HEK293 (cell line): ENCODE results near the gene PRRG3.

ENCODE experiments used
- CTCF ChIA-PET: fragments of 350-600 bp; formaldehyde crosslinking; extraction: SDS; loops from one replicate; lab custom pipeline; 2021; ENCODE audit warnings: antibody characterized with exemption; lab: Yijun Ruan, JAX
- POLR2A ChIA-PET: fragments of 300-600 bp; formaldehyde crosslinking; extraction: SDS; loops from one replicate; lab custom pipeline; 2020; ENCODE audit warnings: antibody characterized with exemption, inconsistent platforms; lab: Yijun Ruan, JAX
- H3K27ac ChIP-seq: fragments of 200-500 bp; sonication (Bioruptor generic); 2 replicates; pipeline ENCODE4 v1.5.1; 2014; ENCODE audit warnings: low read depth, low read length, control low read depth, inconsistent platforms; ENCODE audit errors: extremely low read depth
- H3K36me3 ChIP-seq, 2 experiments: fragments of 200-500 bp in 1 of 2; sonication (Bioruptor generic) in 1 of 2; 1 replicate in 1 of 2; 2 replicates in 1 of 2; pipeline ENCODE4 v1.5.1; 2014 to 2017; ENCODE audit warnings: inconsistent platforms in 2 of 2, low read length in 2 of 2; ENCODE audit not compliant: control insufficient read depth in 2 of 2, insufficient read depth in 1 of 2
- H3K4me1 ChIP-seq: fragments of 200-500 bp; sonication (Bioruptor generic); 2 replicates; pipeline ENCODE4 v1.5.1; 2014; ENCODE audit warnings: mild to moderate bottlenecking, low read length, inconsistent platforms; ENCODE audit not compliant: control insufficient read depth, insufficient read depth
- H3K4me3 ChIP-seq: 2 replicates; pipeline ENCODE4 v1.5.1; 2011; ENCODE audit warnings: low read depth, mild to moderate bottlenecking, control low read depth, low read length, moderate library complexity
- H3K9me3 ChIP-seq: fragments of 200-500 bp; sonication (Bioruptor generic); 2 replicates; pipeline ENCODE4 v1.5.1; 2014; ENCODE audit warnings: low read depth, low read length, inconsistent platforms; ENCODE audit not compliant: control insufficient read depth, insufficient read depth
- FEZF1 ChIP-seq: fragments of 450-650 bp; formaldehyde crosslinking; IDR thresholded peaks from 2 replicates; pipeline ENCODE4 v1.5.1; 2016; ENCODE audit warnings: missing biosample characterization, missing genetic modification characterization
- HOXC10 ChIP-seq: sonication (generic); formaldehyde crosslinking; IDR thresholded peaks from 2 replicates; pipeline ENCODE4 v1.8.1; 2023; ENCODE audit warnings: mild to moderate bottlenecking, missing genetic modification reagents
- KLF7 ChIP-seq: fragments of 450-650 bp; formaldehyde crosslinking; IDR thresholded peaks from 2 replicates; pipeline ENCODE4 v1.5.1; 2016; ENCODE audit warnings: missing biosample characterization, missing genetic modification characterization, borderline replicate concordance
- SALL2 ChIP-seq: fragments of 450-650 bp; formaldehyde crosslinking; IDR thresholded peaks from 2 replicates; pipeline ENCODE4 v1.5.0; 2017; ENCODE audit warnings: missing biosample characterization, mild to moderate bottlenecking, missing genetic modification characterization, borderline replicate concordance
- SCRT1 ChIP-seq: fragments of 450-650 bp; formaldehyde crosslinking; IDR thresholded peaks from 2 replicates; pipeline ENCODE4 v1.5.1; 2016; ENCODE audit warnings: missing biosample characterization, missing genetic modification characterization, borderline replicate concordance
- ZFP3 ChIP-seq: fragments of 450-650 bp; formaldehyde crosslinking; IDR thresholded peaks from 2 replicates; pipeline ENCODE4 v1.5.1; 2016; ENCODE audit warnings: low read depth, missing biosample characterization, missing genetic modification characterization
- ZNF10 ChIP-seq: fragments of 450-650 bp; formaldehyde crosslinking; IDR thresholded peaks from 2 replicates; pipeline ENCODE4 v1.5.1; 2017; ENCODE audit warnings: missing biosample characterization, missing genetic modification characterization
- ZNF221 ChIP-seq: fragments of 450-650 bp; formaldehyde crosslinking; IDR thresholded peaks from 2 replicates; pipeline ENCODE4 v1.5.1; 2017; ENCODE audit warnings: missing biosample characterization, missing genetic modification characterization, borderline replicate concordance
- ZNF248 ChIP-seq: fragments of 450-650 bp; formaldehyde crosslinking; IDR thresholded peaks from 2 replicates; pipeline ENCODE4 v1.5.1; 2017; ENCODE audit warnings: missing biosample characterization, missing genetic modification characterization
- ZNF350 ChIP-seq: fragments of 450-650 bp; formaldehyde crosslinking; IDR thresholded peaks from 2 replicates; pipeline ENCODE4 v1.5.0; 2017; ENCODE audit warnings: missing biosample characterization, mild to moderate bottlenecking, missing genetic modification characterization
- ZNF391 ChIP-seq: fragments of 450-650 bp; formaldehyde crosslinking; IDR thresholded peaks from 2 replicates; pipeline ENCODE4 v1.5.1; 2016; ENCODE audit warnings: low read depth, missing biosample characterization, missing genetic modification characterization, borderline replicate concordance
- ZNF48 ChIP-seq: fragments of 450-650 bp; formaldehyde crosslinking; IDR thresholded peaks from 2 replicates; pipeline ENCODE4 v1.5.1; 2016; ENCODE audit warnings: missing biosample characterization, missing genetic modification characterization
- ZNF610 ChIP-seq: fragments of 450-650 bp; formaldehyde crosslinking; IDR thresholded peaks from 2 replicates; pipeline ENCODE4 v1.5.1; 2016; ENCODE audit warnings: missing biosample characterization, missing genetic modification characterization, borderline replicate concordance
- ZNF747 ChIP-seq: fragments of 450-650 bp; formaldehyde crosslinking; IDR thresholded peaks from 2 replicates; pipeline ENCODE4 v1.5.1; 2016; ENCODE audit warnings: missing biosample characterization, missing genetic modification characterization
- TF ChIP-seq, protein P1 (sequence below): fragments of 450-650 bp; formaldehyde crosslinking; IDR thresholded peaks from 2 replicates; pipeline ENCODE4 v1.5.1; 2016; ENCODE audit warnings: missing biosample characterization, missing genetic modification characterization, borderline replicate concordance
- TF ChIP-seq, protein P2 (sequence below): fragments of 450-650 bp; formaldehyde crosslinking; IDR thresholded peaks from 2 replicates; pipeline ENCODE4 v1.5.1; 2016; ENCODE audit warnings: missing biosample characterization, missing genetic modification characterization
- TF ChIP-seq, protein P3 (sequence below): fragments of 450-650 bp; formaldehyde crosslinking; IDR thresholded peaks from 2 replicates; pipeline ENCODE4 v1.5.1; 2016; ENCODE audit warnings: missing biosample characterization, missing genetic modification characterization
- TF ChIP-seq, protein P4 (sequence below): fragments of 450-650 bp; formaldehyde crosslinking; IDR thresholded peaks from 2 replicates; pipeline ENCODE4 v1.5.1; 2017; ENCODE audit warnings: missing biosample characterization, missing genetic modification characterization
- TF ChIP-seq, protein P5 (sequence below): fragments of 450-650 bp; formaldehyde crosslinking; IDR thresholded peaks from 2 replicates; pipeline ENCODE4 v1.5.1; 2016; ENCODE audit warnings: missing biosample characterization, missing genetic modification characterization
- TF ChIP-seq, protein P6 (sequence below): fragments of 450-650 bp; formaldehyde crosslinking; optimal IDR thresholded peaks from 2 replicates; pipeline ENCODE3; 2016; ENCODE audit warnings: missing biosample characterization, mild to moderate bottlenecking, missing genetic modification characterization
- TF ChIP-seq, protein P7 (sequence below): fragments of 450-650 bp; IDR thresholded peaks from 2 replicates; pipeline ENCODE4 v1.5.1; 2018; ENCODE audit warnings: missing biosample characterization, missing genetic modification characterization

PRRG3 gene

DNA sequence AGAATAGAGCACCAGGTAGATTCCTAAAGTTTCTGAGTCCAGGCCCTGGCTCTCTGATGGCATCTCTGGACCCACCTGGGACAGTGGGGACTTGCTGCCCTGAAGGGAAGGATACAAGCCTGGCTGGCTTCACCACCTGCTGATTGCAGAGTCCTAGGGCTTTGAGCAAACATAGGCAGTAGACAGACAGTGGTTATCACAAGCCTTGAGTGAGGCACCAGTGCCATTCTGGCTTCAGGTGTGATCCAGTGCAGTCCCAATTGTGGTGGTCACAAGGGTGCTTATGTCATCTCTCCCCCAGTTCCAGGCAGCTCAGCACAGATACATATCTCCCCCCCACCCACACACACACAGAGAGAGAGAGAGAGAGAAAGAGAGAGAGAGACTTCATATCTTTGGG, 6.6 kb upstream of the PRRG3 start (continued):
- TF ChIP-seq, protein P1, sequence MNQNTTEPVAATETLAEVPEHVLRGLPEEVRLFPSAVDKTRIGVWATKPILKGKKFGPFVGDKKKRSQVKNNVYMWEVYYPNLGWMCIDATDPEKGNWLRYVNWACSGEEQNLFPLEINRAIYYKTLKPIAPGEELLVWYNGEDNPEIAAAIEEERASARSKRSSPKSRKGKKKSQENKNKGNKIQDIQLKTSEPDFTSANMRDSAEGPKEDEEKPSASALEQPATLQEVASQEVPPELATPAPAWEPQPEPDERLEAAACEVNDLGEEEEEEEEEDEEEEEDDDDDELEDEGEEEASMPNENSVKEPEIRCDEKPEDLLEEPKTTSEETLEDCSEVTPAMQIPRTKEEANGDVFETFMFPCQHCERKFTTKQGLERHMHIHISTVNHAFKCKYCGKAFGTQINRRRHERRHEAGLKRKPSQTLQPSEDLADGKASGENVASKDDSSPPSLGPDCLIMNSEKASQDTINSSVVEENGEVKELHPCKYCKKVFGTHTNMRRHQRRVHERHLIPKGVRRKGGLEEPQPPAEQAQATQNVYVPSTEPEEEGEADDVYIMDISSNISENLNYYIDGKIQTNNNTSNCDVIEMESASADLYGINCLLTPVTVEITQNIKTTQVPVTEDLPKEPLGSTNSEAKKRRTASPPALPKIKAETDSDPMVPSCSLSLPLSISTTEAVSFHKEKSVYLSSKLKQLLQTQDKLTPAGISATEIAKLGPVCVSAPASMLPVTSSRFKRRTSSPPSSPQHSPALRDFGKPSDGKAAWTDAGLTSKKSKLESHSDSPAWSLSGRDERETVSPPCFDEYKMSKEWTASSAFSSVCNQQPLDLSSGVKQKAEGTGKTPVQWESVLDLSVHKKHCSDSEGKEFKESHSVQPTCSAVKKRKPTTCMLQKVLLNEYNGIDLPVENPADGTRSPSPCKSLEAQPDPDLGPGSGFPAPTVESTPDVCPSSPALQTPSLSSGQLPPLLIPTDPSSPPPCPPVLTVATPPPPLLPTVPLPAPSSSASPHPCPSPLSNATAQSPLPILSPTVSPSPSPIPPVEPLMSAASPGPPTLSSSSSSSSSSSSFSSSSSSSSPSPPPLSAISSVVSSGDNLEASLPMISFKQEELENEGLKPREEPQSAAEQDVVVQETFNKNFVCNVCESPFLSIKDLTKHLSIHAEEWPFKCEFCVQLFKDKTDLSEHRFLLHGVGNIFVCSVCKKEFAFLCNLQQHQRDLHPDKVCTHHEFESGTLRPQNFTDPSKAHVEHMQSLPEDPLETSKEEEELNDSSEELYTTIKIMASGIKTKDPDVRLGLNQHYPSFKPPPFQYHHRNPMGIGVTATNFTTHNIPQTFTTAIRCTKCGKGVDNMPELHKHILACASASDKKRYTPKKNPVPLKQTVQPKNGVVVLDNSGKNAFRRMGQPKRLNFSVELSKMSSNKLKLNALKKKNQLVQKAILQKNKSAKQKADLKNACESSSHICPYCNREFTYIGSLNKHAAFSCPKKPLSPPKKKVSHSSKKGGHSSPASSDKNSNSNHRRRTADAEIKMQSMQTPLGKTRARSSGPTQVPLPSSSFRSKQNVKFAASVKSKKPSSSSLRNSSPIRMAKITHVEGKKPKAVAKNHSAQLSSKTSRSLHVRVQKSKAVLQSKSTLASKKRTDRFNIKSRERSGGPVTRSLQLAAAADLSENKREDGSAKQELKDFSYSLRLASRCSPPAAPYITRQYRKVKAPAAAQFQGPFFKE (tag by site-specific recombination): no peak
- no peak for TF ChIP-seq ZNF610 (tag by site-specific recombination)
- TF ChIP-seq, protein P2, sequence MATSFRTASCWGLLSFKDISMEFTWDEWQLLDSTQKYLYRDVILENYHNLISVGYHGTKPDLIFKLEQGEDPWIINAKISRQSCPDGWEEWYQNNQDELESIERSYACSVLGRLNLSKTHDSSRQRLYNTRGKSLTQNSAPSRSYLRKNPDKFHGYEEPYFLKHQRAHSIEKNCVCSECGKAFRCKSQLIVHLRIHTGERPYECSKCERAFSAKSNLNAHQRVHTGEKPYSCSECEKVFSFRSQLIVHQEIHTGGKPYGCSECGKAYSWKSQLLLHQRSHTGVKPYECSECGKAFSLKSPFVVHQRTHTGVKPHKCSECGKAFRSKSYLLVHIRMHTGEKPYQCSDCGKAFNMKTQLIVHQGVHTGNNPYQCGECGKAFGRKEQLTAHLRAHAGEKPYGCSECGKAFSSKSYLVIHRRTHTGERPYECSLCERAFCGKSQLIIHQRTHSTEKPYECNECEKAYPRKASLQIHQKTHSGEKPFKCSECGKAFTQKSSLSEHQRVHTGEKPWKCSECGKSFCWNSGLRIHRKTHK: no peak

DNA sequence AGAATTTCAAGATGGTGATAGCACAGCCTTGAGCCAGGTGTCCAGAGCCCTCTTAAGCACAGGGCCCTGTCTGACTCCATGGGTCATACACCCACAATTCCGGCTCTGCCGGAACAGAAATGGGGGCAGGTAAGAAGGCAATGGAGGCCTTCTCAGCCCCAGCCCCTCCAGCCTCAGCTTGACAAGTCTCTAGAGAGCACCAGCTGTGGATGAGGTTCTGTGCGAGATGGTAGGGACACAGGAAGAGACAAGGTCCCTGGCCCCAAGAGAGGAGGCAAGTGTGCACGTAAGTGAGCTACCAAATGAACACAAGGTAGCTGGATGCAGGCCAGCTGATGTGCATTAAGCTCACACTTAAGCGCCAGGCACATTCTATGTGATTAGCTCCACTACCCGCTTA, 2.4 kb upstream of the PRRG3 start:
- Histone ChIP-seq H3K27ac (no peak overlapping the region), H3K36me3 (no peaks in the 10 kb centered on the region), H3K4me3 (no peak overlapping the region), H3K9me3 (no peaks in the 10 kb centered on the region), H3K4me1 (no peaks in the 10 kb centered on the region)
- ChIA-PET CTCF (interaction anchor here (0.5 kb wide), 1 partner anchor 394 kb away, joined by 3 read pairs; no protein-coding TSS in a partner anchor), POLR2A (no interaction called here)
- TF ChIP-seq ZNF48 (tag by site-specific recombination) (no peak), SCRT1 (tag by site-specific recombination) (no peak), KLF7 (no peak), HOXC10 (CRISPR knock-in tag) (no peak), ZNF747 (tag by site-specific recombination) (no peak), FEZF1 (no peak), ZNF10 (tag by site-specific recombination) (no peak), SALL2 (tag by site-specific recombination) (no peak), ZNF391 (no peak), ZFP3 (no peak), ZNF221 (tag by site-specific recombination) (no peak), ZNF248 (tag by site-specific recombination) (no peak), ZNF350 (tag by site-specific recombination) (no peak)
- TF ChIP-seq, protein P3, sequence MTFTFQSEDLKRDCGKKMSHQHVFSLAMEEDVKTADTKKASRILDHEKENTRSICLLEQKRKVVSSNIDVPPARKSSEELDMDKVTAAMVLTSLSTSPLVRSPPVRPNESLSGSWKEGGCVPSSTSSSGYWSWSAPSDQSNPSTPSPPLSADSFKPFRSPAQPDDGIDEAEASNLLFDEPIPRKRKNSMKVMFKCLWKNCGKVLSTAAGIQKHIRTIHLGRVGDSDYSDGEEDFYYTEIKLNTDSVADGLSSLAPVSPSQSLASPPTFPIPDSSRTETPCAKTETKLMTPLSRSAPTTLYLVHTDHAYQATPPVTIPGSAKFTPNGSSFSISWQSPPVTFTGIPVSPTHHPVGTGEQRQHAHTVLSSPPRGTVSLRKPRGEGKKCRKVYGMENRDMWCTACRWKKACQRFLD (tag by site-specific recombination): no peak
- TF ChIP-seq, protein P4, sequence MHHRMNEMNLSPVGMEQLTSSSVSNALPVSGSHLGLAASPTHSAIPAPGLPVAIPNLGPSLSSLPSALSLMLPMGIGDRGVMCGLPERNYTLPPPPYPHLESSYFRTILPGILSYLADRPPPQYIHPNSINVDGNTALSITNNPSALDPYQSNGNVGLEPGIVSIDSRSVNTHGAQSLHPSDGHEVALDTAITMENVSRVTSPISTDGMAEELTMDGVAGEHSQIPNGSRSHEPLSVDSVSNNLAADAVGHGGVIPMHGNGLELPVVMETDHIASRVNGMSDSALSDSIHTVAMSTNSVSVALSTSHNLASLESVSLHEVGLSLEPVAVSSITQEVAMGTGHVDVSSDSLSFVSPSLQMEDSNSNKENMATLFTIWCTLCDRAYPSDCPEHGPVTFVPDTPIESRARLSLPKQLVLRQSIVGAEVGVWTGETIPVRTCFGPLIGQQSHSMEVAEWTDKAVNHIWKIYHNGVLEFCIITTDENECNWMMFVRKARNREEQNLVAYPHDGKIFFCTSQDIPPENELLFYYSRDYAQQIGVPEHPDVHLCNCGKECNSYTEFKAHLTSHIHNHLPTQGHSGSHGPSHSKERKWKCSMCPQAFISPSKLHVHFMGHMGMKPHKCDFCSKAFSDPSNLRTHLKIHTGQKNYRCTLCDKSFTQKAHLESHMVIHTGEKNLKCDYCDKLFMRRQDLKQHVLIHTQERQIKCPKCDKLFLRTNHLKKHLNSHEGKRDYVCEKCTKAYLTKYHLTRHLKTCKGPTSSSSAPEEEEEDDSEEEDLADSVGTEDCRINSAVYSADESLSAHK: no peak
- TF ChIP-seq, protein P5, sequence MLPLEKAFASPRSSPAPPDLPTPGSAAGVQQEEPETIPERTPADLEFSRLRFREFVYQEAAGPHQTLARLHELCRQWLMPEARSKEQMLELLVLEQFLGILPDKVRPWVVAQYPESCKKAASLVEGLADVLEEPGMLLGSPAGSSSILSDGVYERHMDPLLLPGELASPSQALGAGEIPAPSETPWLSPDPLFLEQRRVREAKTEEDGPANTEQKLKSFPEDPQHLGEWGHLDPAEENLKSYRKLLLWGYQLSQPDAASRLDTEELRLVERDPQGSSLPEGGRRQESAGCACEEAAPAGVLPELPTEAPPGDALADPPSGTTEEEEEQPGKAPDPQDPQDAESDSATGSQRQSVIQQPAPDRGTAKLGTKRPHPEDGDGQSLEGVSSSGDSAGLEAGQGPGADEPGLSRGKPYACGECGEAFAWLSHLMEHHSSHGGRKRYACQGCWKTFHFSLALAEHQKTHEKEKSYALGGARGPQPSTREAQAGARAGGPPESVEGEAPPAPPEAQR: no peak
- TF ChIP-seq, protein P6, sequence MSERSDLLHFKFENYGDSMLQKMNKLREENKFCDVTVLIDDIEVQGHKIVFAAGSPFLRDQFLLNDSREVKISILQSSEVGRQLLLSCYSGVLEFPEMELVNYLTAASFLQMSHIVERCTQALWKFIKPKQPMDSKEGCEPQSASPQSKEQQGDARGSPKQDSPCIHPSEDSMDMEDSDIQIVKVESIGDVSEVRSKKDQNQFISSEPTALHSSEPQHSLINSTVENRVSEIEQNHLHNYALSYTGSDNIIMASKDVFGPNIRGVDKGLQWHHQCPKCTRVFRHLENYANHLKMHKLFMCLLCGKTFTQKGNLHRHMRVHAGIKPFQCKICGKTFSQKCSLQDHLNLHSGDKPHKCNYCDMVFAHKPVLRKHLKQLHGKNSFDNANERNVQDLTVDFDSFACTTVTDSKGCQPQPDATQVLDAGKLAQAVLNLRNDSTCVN (tag by site-specific recombination): no peak
- TF ChIP-seq, protein P7, sequence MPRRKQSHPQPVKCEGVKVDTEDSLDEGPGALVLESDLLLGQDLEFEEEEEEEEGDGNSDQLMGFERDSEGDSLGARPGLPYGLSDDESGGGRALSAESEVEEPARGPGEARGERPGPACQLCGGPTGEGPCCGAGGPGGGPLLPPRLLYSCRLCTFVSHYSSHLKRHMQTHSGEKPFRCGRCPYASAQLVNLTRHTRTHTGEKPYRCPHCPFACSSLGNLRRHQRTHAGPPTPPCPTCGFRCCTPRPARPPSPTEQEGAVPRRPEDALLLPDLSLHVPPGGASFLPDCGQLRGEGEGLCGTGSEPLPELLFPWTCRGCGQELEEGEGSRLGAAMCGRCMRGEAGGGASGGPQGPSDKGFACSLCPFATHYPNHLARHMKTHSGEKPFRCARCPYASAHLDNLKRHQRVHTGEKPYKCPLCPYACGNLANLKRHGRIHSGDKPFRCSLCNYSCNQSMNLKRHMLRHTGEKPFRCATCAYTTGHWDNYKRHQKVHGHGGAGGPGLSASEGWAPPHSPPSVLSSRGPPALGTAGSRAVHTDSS (tag by site-specific recombination): no peak
